Trophoblast cell (in vitro differentiated cells and primary cell): ENCODE measurements around the gene TRIM40.

Experiments used
- DNase-seq, 2 donors: peaks; one replicate each; pipeline ENCODE4 v3.0.0-alpha.2; 2016
- H2AFZ ChIP-seq: 2 replicates; pipeline ENCODE4 v1.6.1; 2013; ENCODE audit warnings: low read length, moderate library complexity, mild to moderate bottlenecking; ENCODE audit not compliant: insufficient read depth, poor library complexity
- H2AK5ac ChIP-seq: 2 replicates; pipeline ENCODE4 v1.6.1; 2013; ENCODE audit warnings: mild to moderate bottlenecking, low read length
- H2BK120ac ChIP-seq: 2 replicates; pipeline ENCODE4 v1.6.1; 2013; ENCODE audit warnings: low read length, mild to moderate bottlenecking, moderate library complexity; ENCODE audit not compliant: insufficient read depth, poor library complexity
- H2BK12ac ChIP-seq: 2 replicates; pipeline ENCODE4 v1.6.1; 2013; ENCODE audit warnings: mild to moderate bottlenecking, low read length, moderate library complexity
- H2BK5ac ChIP-seq: 2 replicates; pipeline ENCODE4 v1.6.1; 2013; ENCODE audit warnings: low read length, low read depth, moderate library complexity, mild to moderate bottlenecking; ENCODE audit not compliant: poor library complexity
- H3K14ac ChIP-seq: 2 replicates; pipeline ENCODE4 v1.6.1; 2013; ENCODE audit warnings: mild to moderate bottlenecking, low read length
- H3K18ac ChIP-seq: 2 replicates; pipeline ENCODE4 v1.6.1; 2013; ENCODE audit warnings: mild to moderate bottlenecking, low read length
- H3K23ac ChIP-seq: 2 replicates; pipeline ENCODE4 v1.6.1; 2013; ENCODE audit warnings: low read length
- H3K27ac ChIP-seq: 2 replicates; pipeline ENCODE4 v1.5.1; 2013; ENCODE audit warnings: low read depth, mild to moderate bottlenecking, inconsistent platforms, low read length, moderate library complexity
- H3K27me3 ChIP-seq: 2 replicates; pipeline ENCODE4 v1.6.1; 2013; ENCODE audit warnings: inconsistent platforms, mild to moderate bottlenecking, low read length, moderate library complexity; ENCODE audit not compliant: insufficient read depth
- H3K36me3 ChIP-seq, 2 experiments: 1 replicate in 1 of 2; 2 replicates in 1 of 2; pipeline ENCODE4 v1.6.1; 2013; ENCODE audit warnings: low read length in 2 of 2, mild to moderate bottlenecking in 2 of 2, moderate library complexity in 1 of 2; ENCODE audit not compliant: insufficient read depth in 2 of 2, control insufficient read depth in 1 of 2
- H3K4ac ChIP-seq: 2 replicates; pipeline ENCODE4 v1.6.1; 2013; ENCODE audit warnings: low read depth, mild to moderate bottlenecking, low read length, moderate library complexity
- H3K4me1 ChIP-seq, 2 experiments: 1 replicate in 1 of 2; 2 replicates in 1 of 2; pipeline ENCODE4 v1.6.1; 2013; ENCODE audit warnings: low read length in 2 of 2, mild to moderate bottlenecking in 2 of 2, moderate library complexity in 1 of 2; ENCODE audit not compliant: insufficient read depth in 2 of 2, control insufficient read depth in 1 of 2
- H3K4me2 ChIP-seq: 2 replicates; pipeline ENCODE4 v1.6.1; 2013; ENCODE audit warnings: inconsistent platforms, mild to moderate bottlenecking, low read length, moderate library complexity
- H3K4me3 ChIP-seq: 2 replicates; pipeline ENCODE4 v1.5.1; 2013; ENCODE audit warnings: mild to moderate bottlenecking, low read depth, low read length, inconsistent platforms
- H3K79me1 ChIP-seq: one replicate; pipeline ENCODE4 v1.6.1; 2013; ENCODE audit warnings: low read length
- H3K79me2 ChIP-seq: 2 replicates; pipeline ENCODE4 v1.6.1; 2013; ENCODE audit warnings: low read length, mild to moderate bottlenecking; ENCODE audit not compliant: control insufficient read depth, insufficient read depth, poor library complexity
- H3K9ac ChIP-seq: 2 replicates; pipeline ENCODE4 v1.6.1; 2013; ENCODE audit warnings: mild to moderate bottlenecking, low read length
- H3K9me3 ChIP-seq: 2 replicates; pipeline ENCODE4 v1.6.1; 2013; ENCODE audit warnings: low read depth, mild to moderate bottlenecking, control low read depth, inconsistent platforms, low read length; ENCODE audit not compliant: insufficient read depth
- H4K12ac ChIP-seq: 2 replicates; pipeline ENCODE4 v1.6.1; 2013; ENCODE audit warnings: low read depth, mild to moderate bottlenecking, low read length, moderate library complexity
- H4K8ac ChIP-seq: 2 replicates; pipeline ENCODE4 v1.6.1; 2013; ENCODE audit warnings: low read depth, mild to moderate bottlenecking, low read length, moderate library complexity
- H4K91ac ChIP-seq: one replicate; pipeline ENCODE4 v1.6.1; 2013; ENCODE audit warnings: low read depth, mild to moderate bottlenecking, low read length, moderate library complexity
- WGBS: extraction: QIAGEN DNeasy Blood & Tissue Kit; methylation state at CpG from one replicate; pipeline ENCODE4 v1.1.7; 2013; ENCODE audit warnings: missing lambda C conversion rate; ENCODE audit not compliant: insufficient read length, insufficient coverage; ENCODE audit errors: extremely low coverage; 5-methylcytosine and 5-hydroxymethylcytosine counted together

Gene TRIM40

DNA sequence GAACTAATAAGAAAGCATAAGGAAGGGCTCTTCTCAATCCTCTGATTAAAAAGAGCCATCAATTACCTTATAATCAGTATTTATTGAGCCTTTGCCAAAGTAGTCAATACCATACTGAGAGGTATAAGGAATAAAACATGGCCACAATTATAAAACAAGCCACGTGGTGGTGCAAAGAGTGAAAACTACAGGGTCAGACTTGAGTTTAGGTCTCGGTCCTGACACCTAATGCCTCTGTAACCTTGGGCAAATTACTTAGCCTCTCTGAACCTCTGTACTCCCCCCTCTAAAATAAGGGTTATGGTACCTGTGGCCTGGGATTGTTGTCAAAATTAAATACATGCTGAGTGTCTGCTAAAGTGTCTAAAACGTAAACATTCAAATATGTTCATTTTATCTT lies 13.3 kb downstream of the TRIM40 start:
- no peak overlapping the region for H2BK120ac ChIP-seq
- WGBS = no CpG with 5 or more reads among the region's 3 CpGs

DNA sequence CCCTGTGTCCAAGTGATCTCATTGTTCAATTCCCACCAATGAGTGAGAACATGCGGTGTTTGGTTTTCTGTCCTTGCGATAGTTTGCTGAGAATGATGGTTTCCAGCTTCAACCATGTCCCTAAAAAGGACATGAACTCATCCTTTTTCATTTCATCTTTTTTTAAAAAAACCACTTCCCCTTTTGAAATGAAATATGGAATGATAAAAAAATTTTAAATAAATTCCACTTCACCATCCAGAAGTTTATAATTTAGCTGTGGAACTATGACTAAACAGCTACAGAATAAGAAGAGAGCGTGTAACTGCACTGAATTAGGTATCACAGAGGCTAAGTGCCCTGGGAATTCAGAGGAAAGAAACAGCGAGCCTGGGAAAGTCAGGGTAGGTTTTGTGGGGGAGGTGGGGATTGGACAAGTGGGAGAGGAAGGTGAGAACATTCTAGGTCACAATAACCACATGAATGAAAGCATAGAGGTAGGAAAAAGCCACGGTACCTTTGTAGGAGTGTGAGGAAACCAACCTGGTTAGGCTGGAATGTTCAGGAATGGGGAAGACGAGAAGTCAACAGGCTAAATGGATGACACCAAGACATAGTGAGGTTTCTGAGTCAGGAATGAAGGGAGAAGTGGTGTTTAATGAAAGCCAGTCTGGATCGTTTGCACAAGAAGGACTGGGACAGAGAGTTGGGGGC lies 14.1 kb downstream of the TRIM40 start:
- H4K91ac ChIP-seq = no peak overlapping the region
- no peak overlapping the region for H3K9ac ChIP-seq
- no peak overlapping the region for H4K12ac ChIP-seq
- no peak overlapping the region for H3K14ac ChIP-seq
- no peaks in the 10 kb centered on the region for H3K9me3 ChIP-seq
- no peaks in the 10 kb centered on the region for H3K36me3 ChIP-seq
- H3K4me3 ChIP-seq = no peak overlapping the region
- DNase-seq = peak; percentile 15 to 37
- no peaks in the 10 kb centered on the region for H3K27me3 ChIP-seq
- no peak overlapping the region for H3K18ac ChIP-seq
- H4K8ac ChIP-seq = no peak overlapping the region
- H3K4me1 ChIP-seq = no peaks in the 10 kb centered on the region
- no peak overlapping the region for H2AFZ ChIP-seq
- H3K23ac ChIP-seq = no peak overlapping the region
- H3K4ac ChIP-seq = no peak overlapping the region
- H3K4me2 ChIP-seq = no peak overlapping the region
- H2BK12ac ChIP-seq = no peak overlapping the region
- no peaks in the 10 kb centered on the region for H3K79me1 ChIP-seq
- H2BK5ac ChIP-seq = no peak overlapping the region
- no peak overlapping the region for H3K27ac ChIP-seq
- no peak overlapping the region for H2BK120ac ChIP-seq
- no CpG with 5 or more reads among the region's 7 CpGs for WGBS
- no peaks in the 10 kb centered on the region for H3K79me2 ChIP-seq
- no peak overlapping the region for H2AK5ac ChIP-seq

More for the DNA sequence above, 13.3 kb downstream of the TRIM40 start:
- Histone ChIP-seq H3K9me3 (no peaks in the 10 kb centered on the region), H3K36me3 (no peaks in the 10 kb centered on the region), H3K4me2 (no peak overlapping the region), H4K91ac (no peak overlapping the region), H3K4me3 (no peak overlapping the region), H2BK5ac (no peak overlapping the region), H3K14ac (no peak overlapping the region), H3K4me1 (no peaks in the 10 kb centered on the region), H4K8ac (no peak overlapping the region), H2BK12ac (no peak overlapping the region), H3K23ac (no peak overlapping the region), H4K12ac (no peak overlapping the region), H3K18ac (no peak overlapping the region), H2AK5ac (no peak overlapping the region), H2AFZ (no peak overlapping the region), H3K27ac (no peak overlapping the region), H3K79me2 (no peaks in the 10 kb centered on the region), H3K9ac (no peak overlapping the region), H3K79me1 (no peaks in the 10 kb centered on the region), H3K27me3 (no peaks in the 10 kb centered on the region), H3K4ac (no peak overlapping the region)
- no peak for DNase-seq

DNA sequence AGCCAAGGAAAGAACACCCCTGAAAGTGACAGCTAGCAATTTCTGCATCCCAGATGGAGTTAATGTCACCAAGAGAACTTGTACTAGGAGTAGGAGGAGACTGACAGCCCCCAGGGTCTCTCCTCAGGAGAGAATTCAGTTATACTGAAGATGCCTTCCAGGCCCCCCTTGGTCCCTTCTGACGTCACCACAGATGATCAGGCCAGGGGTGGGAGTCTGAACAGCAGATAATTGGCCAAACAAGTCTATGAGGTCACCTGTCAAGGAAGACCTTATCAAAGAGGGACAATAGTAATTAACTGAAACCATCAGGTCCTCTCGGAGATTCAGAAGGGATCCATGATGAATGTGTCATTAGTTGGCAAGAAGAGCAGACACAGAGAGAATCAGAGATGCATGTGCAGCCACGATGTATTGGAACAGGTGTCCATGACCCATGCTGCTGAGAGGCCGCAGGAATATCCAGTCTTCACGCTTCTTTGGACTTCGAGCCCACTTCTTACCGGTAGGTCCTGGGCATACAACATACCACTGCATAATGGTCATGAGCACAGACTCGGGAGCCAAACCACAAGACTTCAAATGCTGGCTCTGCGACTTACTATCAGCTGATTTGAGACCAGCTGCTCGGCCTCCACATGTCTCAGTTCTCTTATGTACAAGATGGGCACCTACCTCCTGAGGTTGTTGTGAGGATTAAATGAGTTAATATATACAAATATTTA lies 14.9 kb downstream of the TRIM40 start:
- Histone ChIP-seq H3K4me3 (no peak overlapping the region), H4K8ac (no peak overlapping the region), H3K4ac (no peak overlapping the region), H4K12ac (no peak overlapping the region), H3K79me1 (no peaks in the 10 kb centered on the region), H3K79me2 (no peaks in the 10 kb centered on the region), H2BK120ac (no peak overlapping the region), H3K4me2 (no peak overlapping the region), H2BK5ac (no peak overlapping the region), H3K9ac (no peak overlapping the region), H3K27me3 (no peaks in the 10 kb centered on the region), H2AFZ (no peak overlapping the region), H3K23ac (no peak overlapping the region), H3K9me3 (no peaks in the 10 kb centered on the region), H3K18ac (no peak overlapping the region), H3K4me1 (no peaks in the 10 kb centered on the region), H3K36me3 (no peaks in the 10 kb centered on the region), H2BK12ac (no peak overlapping the region), H3K27ac (no peak overlapping the region), H3K14ac (no peak overlapping the region), H2AK5ac (no peak overlapping the region), H4K91ac (no peak overlapping the region)
- DNase-seq = no peak
- no CpG with 5 or more reads among the region's 10 CpGs for WGBS

DNA sequence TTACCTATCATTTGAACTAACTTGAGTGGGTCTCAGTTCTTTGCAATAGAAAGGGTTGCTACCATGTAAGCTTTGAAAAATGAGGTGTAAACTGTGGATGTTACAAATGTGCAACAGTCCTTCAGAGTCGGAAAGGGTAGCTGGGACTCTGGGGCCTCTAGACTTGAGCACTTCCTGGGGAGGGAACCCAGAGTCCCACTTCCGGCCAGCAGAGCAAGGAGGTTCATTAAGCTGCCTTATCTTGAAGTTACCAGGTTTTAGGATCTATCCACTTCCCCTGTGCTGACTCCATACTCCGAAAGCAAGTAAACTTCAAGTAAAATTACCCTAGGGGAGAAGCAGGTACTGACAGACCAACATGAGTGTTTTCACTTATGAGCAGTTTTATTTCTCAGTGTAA lies 15.6 kb downstream of the TRIM40 start:
- H3K23ac ChIP-seq = no peak overlapping the region
- H3K79me1 ChIP-seq = no peaks in the 10 kb centered on the region
- no peak overlapping the region for H2BK120ac ChIP-seq
- no peak overlapping the region for H3K9ac ChIP-seq
- no peaks in the 10 kb centered on the region for H3K27me3 ChIP-seq
- H4K8ac ChIP-seq = no peak overlapping the region
- no peak overlapping the region for H3K4me2 ChIP-seq
- no peak overlapping the region for H4K91ac ChIP-seq
- H2AFZ ChIP-seq = no peak overlapping the region
- H3K27ac ChIP-seq = no peak overlapping the region
- H3K4ac ChIP-seq = no peak overlapping the region
- H4K12ac ChIP-seq = no peak overlapping the region
- H3K4me1 ChIP-seq = no peaks in the 10 kb centered on the region
- no peak overlapping the region for H2BK5ac ChIP-seq
- no peak for DNase-seq
- no peaks in the 10 kb centered on the region for H3K36me3 ChIP-seq
- no peak overlapping the region for H3K18ac ChIP-seq
- no peaks in the 10 kb centered on the region for H3K79me2 ChIP-seq
- no CpG with 5 or more reads among the region's 3 CpGs for WGBS
- no peak overlapping the region for H3K14ac ChIP-seq
- no peak overlapping the region for H2BK12ac ChIP-seq
- H2AK5ac ChIP-seq = no peak overlapping the region
- H3K9me3 ChIP-seq = no peaks in the 10 kb centered on the region
- no peak overlapping the region for H3K4me3 ChIP-seq
